Activated T-cell treated with anti-CD3 and anti-CD28 coated beads for 24 hours (primary cell): ENCODE results near the gene BRSK2.
"Not testable (repeated sequence)": the region's sequence is repeated elsewhere in the genome, so short reads cannot be mapped to it uniquely, and the experiment has no call there.

Source experiments
- DNase-seq: peaks from one replicate; pipeline ENCODE4 v3.0.0-alpha.2; 2020; ENCODE audit warnings: low read depth

BRSK2 gene

DNA sequence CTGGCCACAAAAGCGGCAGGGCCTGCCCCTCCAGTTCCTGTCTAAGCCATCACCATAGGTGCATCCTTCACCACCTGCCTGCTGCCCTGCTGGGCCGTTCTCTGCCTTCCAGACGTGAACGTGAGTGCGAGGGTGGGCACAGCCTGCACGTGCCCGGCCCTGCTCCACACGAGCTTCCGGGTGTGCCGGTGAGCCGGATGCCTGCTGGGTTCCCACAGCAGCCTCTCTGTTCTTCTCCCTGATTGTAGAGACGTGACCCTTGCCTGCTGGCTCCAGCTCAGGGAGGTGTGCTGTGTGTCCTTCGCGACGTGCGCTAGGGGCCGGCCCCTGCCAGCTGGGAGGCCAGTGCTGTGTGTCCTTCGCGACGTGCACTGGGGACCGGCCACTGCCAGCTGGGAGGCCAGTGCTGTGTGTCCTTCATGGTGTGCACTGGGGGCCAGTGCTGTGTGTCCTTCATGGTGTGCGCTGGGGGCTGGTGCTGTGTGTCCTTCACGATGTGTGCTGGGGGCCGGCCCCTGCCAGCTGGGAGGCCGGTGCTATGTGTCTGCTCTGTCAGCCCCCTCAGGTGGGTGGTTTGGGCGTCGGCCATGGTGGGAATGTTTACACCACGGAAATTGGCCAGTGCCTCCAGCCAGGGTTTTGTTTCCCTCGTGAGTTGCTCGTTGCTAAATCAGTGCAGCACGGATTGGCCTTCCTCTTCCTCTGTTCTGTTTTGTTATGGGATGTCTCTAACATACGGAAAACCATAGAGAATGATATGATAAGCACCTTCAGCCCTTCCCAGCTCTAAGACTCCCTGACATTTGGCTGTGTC, 35.4 kb upstream of the BRSK2 start:
- DNase-seq, result no peak

DNA sequence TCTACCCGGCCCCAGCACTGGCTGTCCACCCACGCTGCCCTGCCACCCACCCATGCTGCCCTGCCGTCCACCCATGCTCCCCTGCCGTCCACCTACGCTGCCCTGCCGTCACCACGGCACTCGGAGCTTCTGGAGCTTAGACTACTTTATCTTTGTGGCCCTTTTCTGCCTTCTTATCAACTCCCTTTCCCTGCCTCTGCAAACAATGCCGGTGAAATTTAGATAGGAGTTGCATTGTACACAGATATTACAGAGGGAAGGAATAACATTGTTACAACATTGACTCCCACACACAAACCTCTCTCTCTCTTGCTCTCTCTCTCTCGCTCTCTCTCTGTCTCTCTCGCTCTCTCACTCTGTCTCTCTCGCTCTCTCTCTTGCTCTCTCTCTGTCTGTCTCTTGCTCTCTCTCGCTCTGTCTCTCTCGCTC, 33.7 kb upstream of the BRSK2 start:
- DNase-seq, result no peak

DNA sequence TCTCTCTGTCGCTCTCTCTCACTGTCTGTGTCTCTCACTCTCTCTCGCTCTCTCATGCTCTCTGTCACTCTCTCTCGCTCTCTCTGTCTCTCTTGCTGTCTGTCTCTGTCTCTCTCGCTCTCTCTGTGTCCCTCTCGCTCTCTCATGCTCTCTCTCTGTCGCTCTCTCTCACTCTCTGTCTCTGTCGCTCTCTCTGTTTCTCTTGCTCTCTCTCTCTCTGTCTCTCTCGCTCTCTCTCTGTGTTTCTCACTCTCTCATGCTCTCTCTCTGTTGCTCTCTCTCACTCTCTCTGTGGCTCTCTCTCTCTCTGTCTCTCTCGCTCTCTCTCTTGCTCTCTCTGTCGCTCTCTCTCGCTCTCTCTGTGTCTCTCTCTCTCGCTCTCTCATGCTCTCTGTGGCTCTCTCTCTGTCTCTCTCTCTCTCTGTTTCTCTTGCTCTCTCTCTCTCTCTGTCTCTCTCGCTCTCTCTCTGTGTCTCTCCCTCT, 33.2 kb upstream of the BRSK2 start:
- DNase-seq, result no peak

DNA sequence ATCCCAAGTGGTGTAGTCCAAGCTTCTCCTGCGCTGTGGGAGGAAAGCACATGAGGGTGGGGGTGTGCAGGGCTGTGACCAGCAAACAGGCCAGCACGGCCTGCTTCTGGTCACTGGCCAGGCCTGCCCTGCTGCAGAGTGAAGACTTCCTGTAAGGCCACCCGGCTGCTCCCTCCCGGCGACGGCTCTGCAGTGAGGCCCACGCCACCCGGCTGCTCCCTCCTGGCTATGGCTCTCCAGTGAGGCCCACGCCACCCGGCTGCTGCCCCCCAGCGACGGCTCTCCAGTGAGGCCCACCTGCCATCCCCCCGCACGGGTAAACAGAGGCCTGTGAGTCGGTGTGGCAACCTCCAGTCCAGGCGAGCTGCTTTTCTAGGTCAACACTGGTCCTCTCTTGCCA, 31.4 kb upstream of the BRSK2 start:
- DNase-seq, result no peak

DNA sequence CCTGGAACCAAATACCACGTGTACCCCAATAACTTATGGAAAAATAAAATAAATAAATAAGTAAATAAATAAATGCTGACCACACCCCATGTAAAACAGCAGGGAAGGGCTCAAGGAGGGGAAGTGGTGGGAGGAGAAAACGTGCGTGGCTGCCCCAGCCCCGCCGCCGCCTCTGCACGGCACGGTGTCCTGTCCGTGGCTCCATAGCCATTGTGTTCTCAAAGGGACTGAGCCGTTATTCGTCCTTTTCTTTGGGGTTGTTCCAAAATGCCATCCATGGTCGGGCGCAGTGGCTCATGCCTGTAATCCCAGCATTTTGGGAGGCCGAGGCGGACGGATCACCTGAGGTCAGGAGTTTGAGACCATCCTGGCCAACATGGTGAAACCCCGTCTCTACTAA, 30.8 kb upstream of the BRSK2 start:
- DNase-seq, result not testable (repeated sequence)

DNA sequence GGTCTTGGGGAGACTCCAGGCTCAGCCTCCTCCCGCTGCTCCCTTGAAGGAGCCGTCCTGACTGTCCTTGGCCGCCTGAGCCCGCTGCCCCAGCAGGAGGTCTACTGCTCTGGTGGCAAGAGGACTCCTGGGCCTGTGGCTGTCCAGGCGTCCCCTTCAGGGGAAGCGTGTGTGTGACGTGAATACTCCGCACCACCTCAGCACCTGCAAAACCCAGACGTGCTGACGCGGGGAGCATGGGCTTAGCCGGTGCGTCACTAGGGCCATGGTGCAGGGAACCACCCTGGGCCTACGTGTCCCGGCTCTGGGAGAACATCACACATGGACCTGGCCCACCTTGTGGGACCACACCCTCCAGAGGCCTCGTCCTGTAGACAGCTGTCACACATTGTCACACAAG, 30.2 kb upstream of the BRSK2 start:
- DNase-seq, result no peak

DNA sequence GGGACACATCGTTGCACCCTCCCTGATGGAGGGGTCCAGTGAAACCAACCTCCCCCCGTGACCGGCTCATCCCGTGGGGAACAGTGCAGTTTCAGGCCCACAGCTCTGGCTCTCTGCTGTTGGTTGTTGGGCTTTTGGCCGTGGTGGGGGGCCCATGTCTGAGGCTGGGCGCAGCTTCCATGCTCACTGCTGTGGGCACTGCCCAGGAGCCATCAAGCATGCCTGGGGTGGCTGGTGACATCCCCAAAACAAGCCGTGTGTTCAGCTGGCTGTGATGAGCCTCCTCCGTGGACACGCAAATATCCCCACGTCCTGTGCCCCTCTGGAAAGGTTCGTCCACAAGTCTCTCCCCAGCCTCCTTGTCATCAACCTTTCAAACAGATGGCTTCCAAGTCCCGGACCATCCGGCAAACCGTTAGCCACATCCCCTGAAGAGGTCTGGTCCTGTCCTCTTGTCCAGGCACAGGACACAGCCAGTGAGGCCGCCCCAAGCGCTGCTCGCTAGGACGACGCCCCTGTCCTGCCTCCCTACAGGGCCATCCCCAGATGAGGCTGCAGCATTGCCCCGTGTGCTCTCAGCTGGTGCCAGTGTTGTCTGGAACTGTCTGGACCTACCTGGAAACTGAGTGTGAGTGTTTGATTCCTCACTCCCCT, 29.4 kb upstream of the BRSK2 start:
- no peak for DNase-seq

DNA sequence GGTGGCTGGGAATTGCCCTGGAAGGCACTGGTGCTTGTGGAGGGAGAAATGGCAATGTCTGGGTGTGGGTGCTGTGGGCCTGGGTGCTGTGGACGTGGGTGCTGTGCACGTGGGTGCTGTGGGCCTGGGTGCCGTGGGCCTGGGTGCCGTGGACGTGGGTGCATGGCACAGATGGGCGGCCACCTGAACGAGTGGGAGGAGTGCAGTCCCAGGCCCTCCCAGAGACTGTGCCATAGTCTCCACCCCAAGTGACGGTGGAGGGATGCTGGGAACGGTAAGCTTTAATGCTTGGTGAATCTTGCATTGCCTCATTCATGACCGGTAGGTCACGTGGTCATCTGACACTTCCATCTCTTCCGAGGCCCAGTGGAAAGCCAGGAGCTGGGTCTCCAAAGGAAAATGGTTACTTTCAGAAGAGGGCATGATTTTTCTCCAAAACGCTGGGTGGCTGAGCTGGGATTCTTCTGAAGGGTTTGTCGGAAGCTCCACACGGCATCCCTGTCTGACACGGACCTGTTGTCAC, 28.8 kb upstream of the BRSK2 start:
- DNase-seq, result no peak

DNA sequence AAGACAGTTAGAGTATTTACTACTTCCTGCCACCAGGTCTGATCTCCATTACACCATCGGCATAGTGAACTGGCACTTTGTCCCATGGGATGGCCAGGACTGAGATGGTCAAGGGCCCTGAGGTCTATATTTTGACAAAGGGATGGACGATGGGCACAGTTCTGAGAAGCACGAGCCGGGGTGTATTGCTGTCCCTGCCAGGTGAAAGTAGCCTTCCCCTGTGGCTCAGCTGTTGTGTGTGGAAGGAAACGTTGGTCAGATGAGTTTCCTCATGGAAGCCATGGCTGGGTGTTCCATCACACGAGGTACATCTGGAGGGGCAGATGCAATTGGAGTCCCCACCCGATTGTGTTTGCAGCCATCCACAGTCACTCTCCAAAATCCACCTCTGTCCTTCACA, 27.9 kb upstream of the BRSK2 start:
- DNase-seq, result no peak

DNA sequence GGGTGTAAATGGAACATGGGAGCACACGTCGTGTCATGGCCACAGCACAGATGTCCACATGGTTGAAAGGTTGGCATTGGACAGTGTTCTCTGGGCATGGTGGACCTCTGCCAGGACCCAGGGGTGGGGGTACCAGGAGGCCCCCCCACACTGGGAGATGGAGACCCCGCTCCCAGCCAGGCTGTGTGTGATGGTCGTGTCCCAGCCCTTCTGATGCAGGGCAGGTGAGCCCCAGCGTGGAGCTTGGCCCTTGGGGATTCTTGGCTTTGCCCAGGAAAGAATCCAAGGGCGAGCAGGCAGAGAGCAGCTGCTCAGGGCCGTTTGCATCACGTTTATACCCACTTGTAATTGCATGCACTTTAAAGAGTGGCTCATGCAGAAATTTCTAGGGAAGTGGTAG, 22.0 kb upstream of the BRSK2 start:
- no peak for DNase-seq

DNA sequence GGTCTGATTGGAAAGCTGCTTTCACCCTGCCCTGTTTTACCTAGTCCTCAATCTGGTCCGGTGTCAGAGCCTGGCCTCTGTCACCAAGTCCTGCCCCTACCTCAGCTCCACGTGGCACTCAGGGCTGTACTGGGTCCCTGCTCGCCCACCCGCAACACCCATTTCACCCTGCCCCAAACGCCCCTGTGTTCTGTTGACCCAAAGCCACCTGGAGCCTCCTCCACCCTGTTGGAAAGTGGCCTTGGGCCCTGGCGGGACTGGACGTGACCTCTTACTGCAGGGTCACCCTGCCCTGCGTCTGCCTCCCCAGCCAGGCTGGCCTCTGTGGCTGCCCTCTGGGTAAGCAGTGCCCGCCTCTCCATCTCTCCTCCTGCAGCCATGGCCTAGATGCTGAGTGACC, 21.5 kb upstream of the BRSK2 start:
- DNase-seq, result no peak

DNA sequence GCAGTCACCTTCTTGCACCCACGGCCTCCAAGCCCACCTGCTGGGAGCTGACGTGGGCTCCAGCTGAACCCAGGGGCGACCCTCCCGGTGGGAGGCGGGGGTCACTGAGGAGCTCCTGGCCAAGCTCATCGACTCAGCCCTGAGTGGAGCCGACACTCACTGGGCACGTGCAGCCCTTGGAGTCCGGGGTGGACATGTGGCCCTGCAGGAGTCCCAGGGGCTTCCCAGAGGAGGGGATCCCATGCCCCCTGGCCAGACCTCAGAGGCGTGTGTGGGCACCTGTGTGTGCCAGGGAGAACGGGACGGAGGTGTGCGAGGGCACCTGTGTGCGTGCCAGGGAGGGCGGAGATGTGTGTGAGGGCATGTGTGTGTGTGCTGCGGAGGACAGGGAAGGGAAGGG, 20.8 kb upstream of the BRSK2 start:
- no peak for DNase-seq

DNA sequence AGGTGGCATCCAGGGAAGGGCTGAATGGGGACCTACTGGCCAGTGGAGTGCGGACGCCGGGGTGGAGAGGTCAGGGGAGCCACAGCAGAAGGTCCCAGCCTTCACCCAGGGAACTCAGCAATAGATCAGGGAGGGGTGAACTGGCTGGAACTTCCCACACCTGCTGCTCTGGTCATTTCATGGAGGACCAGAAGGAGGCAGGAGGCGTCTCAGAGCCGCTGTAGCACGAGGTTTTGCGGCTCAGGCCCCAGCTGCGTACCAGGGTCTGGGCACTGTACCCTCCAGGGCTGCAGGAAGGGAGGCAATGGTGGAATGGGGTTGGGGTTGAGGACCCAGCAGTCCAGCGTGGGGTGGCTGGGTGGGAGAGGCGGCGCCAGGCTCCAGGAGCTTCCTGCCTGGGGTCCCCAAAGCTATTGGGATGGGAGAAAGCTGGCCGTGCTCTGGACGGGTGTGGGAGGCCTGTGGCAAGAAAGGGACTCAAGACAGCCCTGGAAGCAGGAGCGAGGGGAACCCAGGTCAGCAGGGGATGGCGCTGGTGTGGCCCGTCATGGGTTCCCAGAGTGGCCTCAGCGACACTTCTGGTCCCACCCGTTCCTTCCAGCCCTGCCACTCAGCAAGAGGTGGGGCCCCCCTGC, 20.2 kb upstream of the BRSK2 start:
- no peak for DNase-seq

DNA sequence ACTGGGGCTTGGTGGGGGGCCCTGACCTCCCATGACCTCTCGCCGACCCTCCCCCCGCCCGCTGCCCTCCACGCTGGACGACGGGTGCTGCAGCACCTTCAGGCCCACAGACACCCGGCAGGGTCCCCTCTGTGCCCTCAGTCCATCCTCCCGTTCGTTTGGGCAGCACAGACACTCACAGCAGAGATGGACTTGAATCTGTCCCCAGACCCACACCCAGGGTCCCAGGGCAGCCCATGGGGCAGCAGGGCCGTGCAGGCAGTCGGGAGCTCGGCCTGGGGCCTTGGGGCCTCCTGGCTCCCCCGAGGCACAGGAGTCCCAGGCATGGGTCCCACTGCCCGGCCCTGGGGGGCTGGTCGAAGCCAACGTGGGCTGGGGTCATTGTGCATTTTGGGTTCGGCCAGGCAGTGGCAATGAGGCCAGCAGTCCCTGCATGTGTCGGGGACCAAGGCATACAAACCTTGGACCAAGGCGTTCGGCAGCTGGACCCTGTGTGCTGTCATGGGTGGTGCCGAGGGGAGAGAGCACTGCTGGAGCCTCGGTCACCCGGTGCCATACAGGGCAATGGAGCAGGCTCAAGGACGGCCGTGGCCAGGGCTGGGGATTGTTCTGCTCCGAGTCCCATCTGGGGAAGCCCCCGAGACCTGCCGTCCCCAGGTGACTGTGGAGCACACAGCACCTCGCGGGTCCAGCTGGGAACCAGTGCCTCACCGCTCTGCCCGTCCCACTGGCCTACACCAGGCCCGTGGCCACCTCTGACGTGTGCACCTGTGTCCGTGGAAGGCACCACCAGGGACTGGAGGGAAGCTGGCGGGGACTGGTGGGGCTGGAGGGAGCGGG, 19.3 kb upstream of the BRSK2 start:
- no peak for DNase-seq

DNA sequence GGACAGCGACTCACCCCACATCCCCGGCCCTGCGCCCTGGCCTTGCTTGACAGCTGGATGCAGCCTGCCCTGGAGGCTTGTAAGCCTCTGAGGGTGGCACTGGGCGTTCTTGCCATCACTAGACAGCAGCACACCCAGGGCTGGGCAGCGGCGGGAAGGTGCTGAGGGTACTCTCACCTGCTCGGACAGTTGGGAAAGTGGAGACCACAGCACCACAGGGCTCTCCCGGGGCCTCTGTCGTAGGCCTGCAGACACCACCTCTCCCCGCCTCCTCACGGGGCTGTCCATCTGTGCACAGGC, 18.8 kb upstream of the BRSK2 start:
- DNase-seq, result no peak

DNA sequence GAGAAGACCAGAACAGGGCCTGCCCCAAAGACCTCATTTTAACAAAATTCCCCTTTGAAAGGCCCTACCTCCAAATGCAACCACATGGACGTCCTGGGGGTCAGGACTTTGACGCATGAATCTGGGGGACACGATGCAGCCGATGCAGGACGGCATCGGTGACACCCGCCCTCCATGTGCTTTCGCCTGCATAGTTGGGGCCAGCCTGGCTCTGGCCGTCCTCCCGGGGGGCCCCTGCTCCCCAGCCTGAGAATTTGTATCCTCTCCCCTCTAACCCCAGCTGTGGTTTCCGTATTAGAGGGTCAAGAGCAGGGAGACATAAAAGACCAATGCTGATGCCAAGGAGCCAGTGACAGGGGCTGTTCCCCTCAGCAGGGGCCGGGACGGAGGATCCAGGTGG, 18.4 kb upstream of the BRSK2 start:
- no peak for DNase-seq

DNA sequence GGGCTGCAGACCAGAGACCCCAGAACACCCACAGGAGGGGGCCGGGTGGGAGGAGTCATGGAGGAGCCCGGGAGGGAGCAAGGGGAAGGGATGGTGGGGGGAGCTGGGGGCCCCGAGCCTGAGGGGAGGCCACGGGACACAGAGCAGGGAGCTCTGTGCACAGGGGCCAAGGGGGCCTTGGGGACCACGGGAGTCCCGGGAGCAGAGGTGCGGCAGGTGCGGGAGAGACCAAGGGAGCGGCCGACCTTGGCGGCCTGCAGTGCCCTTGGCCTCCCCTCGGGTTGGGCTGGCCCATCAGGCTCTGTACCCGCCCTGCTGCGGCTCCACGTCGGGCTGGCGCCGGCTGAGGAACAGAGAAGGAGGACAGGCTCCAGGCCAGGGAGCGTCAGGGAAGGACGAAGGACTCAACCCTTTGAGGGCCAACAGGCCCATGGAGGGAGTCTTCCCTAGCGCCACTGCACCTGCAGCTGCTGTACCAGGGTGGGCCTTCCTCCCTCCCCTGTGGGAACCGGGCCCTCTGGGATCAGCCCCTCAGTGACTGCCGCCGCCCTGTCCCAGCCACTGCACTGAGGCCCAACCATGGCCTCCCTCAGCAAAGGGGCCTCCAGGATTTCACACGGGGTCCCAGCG, 17.8 kb upstream of the BRSK2 start:
- DNase-seq, result no peak

DNA sequence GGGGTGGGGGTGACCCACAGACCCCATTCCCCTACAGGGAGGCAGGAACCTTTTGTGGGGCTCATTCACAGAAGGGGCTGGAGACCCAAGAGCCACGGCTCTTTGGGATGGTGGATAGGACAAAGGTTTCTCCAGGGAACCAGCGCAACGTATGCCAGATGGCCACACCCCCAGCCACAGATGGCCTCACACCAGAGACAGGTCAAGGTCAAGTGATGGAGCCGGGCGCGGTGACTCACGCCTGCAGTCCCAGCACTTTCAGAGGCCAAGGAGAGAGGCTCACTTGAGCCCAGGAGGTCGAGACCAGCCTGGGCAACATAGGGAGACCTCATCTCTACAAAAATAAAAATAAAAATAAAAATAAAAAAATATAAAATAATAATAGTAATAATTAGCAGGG, 17.1 kb upstream of the BRSK2 start:
- DNase-seq, result no peak

DNA sequence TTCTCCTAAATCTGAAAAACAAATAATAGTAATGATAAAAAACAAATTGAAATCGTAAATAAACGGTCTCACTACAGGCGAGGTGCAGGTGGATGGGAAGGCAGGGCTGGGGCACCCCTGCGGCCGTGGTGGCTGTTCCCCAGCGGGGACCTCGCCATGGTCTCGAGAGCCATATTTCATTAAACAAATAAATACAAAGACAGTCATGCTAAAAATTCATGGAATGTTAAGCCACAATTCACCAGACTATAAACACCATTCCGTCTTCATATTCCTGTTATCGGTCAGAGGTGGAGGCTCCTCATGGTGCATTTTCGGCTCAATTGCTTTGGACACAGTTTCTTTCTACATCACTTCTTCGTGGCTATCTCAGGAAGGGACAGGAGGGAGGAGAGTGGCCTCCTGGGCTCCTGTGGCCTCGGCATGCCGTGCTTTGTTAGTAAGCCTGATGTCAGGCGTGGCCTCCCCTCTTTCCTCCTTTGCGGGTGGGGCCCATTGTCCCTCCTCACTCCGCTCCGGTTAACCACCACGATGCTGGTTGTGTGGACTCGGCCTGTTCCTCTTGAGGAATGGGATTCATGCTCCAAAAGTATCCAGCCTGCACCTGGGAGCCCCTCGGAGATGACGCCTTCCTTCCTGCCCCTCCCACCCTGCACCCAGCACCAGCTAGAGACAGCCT, 16.1 kb upstream of the BRSK2 start:
- no peak for DNase-seq

DNA sequence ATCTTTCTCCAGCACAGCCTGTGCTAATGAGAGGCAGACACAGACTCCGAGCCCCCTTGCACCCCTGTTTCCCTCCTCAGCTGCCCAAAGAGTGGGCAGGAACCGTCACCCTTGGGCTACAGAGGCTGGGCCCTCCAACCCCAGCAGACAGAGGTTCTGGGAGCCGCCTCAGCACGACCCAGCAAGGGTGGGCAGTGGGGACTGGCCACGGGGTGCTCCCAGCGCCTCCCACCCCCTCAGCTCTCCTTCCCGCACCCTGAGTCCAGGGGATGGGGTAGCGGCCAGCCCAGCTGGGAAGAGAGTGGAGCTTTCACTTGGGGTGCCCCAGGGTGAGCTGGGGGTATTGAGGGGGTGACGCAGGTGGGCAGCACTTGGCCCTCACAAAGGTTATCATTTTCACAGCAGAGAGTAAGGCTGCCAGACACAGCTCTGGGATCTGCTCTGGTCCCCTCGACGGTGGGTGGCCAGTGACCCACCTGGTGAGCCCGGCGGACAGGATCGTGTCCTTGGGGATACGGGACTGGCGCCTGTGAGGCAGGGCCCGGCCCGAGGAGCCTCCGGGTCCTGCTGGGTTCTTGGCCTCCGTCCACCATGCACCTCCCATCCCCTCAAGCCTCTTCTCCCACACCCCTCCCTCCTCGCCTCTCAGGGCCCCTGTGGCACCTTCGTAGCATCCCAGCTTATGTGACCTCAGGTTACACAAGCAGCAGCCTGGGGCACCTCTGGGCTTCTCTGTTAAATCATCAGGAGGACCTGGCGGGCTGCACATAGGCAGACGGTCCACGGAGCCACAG, 14.4 kb upstream of the BRSK2 start:
- DNase-seq, result no peak

DNA sequence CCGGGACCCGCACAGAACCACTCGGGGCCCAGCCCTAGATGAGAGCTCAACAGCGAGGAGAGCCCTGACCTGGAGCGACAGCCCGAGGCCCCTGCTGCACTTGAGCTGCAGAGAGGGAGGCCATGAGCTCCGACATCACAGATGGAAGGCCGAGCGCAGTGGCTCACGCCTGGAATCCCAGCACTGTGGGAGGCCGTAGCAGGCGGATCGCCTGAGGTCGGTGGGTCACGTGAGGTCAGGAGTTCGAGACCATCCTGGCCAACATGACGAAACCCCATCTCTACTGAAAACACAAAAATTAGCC, 13.8 kb upstream of the BRSK2 start:
- no peak for DNase-seq
